Activated CD4-positive, alpha-beta T cell treated with anti-CD3 and anti-CD28 coated beads, Interleukin-2, amount 10 ng/mL, durations not matched to agents 7 days and 5 days (primary cell): ENCODE data around the gene FAM72A. TPM values are rescaled to one million over a fixed set of nuclear protein-coding genes. Genes with fewer than 3 reads are reported as not detected.
"Not testable (repeated sequence)": the region's sequence is repeated elsewhere in the genome, so short reads cannot be mapped to it uniquely, and the experiment has no call there.

Experiments
- CTCF ChIA-PET: fragments of 350-600 bp; sonication (Branson Sonifier 250); formaldehyde crosslinking; loops from one replicate; lab custom pipeline; 2021; ENCODE audit warnings: antibody characterized with exemption; lab: Charles Lee
- POLR2A ChIA-PET: fragments of 350-600 bp; sonication (Branson Sonifier 250); formaldehyde crosslinking; loops from one replicate; lab custom pipeline; 2021; ENCODE audit warnings: antibody characterized with exemption; lab: Charles Lee
- DNase-seq: peaks from one replicate; pipeline ENCODE4 v3.0.0-alpha.2; 2020
- H3K27ac Mint-ChIP-seq: one replicate; pipeline ENCODE4 v1.8.0; 2021; ENCODE audit warnings: mild to moderate bottlenecking, moderate library complexity, mixed read lengths
- H3K27me3 Mint-ChIP-seq: one replicate; pipeline ENCODE4 v1.8.0; 2021; ENCODE audit warnings: mixed read lengths
- H3K36me3 Mint-ChIP-seq: one replicate; pipeline ENCODE4 v1.8.0; 2021; ENCODE audit warnings: low read depth, mixed read lengths
- H3K4me1 Mint-ChIP-seq: one replicate; pipeline ENCODE4 v1.8.0; 2021; ENCODE audit warnings: mixed read lengths
- H3K4me3 Mint-ChIP-seq: one replicate; pipeline ENCODE4 v1.8.0; 2021; ENCODE audit warnings: mild to moderate bottlenecking, moderate library complexity, mixed read lengths
- H3K9me3 Mint-ChIP-seq: one replicate; pipeline ENCODE4 v1.8.0; 2021; ENCODE audit warnings: mixed read lengths
- total RNA-seq, 2 experiments: library from RNA; stranded (reverse); gene quantifications; one replicate each; pipeline ENCODE4 v1.2.3, GENCODE V29; 2021

FAM72A gene
- total RNA-seq, result 10 to 100 TPM; 29.6 to 34.3 TPM

- H3K9me3 Mint-ChIP-seq, POLR2A ChIA-PET, H3K27me3 Mint-ChIP-seq, CTCF ChIA-PET, H3K36me3 Mint-ChIP-seq, H3K4me1 Mint-ChIP-seq: not testable (repeated sequence)
- peak; percentile 99 for DNase-seq
- Mint-ChIP-seq H3K27ac (peak within 1 kb of the TSS; percentile 83), H3K4me3 (peak within 1 kb of the TSS; percentile 79)
Observed at GRCh38 chr1:206202789-206203363, at the start of gene FAM72A. TSS of gene FAM72A (minus strand) at chr1:206202839. CDS start at chr1:206202025, 814 bp downstream.

- H3K27me3 Mint-ChIP-seq, H3K27ac Mint-ChIP-seq, CTCF ChIA-PET, H3K36me3 Mint-ChIP-seq, DNase-seq, H3K4me1 Mint-ChIP-seq, H3K9me3 Mint-ChIP-seq, POLR2A ChIA-PET, H3K4me3 Mint-ChIP-seq: not testable (repeated sequence)
Observed at GRCh38 chr1:206250953-206251681, 48.5 kb upstream of the FAM72A start.

- DNase-seq, CTCF ChIA-PET: not testable (repeated sequence)
Observed at GRCh38 chr1:206246129-206246886, 43.7 kb upstream of the FAM72A start.

GRCh38 chr1:206245479-206245878, 42.8 kb upstream of the FAM72A start:
- H3K4me3 Mint-ChIP-seq, H3K36me3 Mint-ChIP-seq, DNase-seq, H3K4me1 Mint-ChIP-seq, CTCF ChIA-PET, H3K27ac Mint-ChIP-seq, H3K27me3 Mint-ChIP-seq, POLR2A ChIA-PET, H3K9me3 Mint-ChIP-seq: not testable (repeated sequence)

More at GRCh38 chr1:206246129-206246886, 43.7 kb upstream of the FAM72A start:
- H3K4me3 Mint-ChIP-seq, H3K36me3 Mint-ChIP-seq, H3K4me1 Mint-ChIP-seq, H3K9me3 Mint-ChIP-seq, H3K27ac Mint-ChIP-seq, H3K27me3 Mint-ChIP-seq, POLR2A ChIA-PET: not testable (repeated sequence)

- POLR2A ChIA-PET, H3K27ac Mint-ChIP-seq, H3K27me3 Mint-ChIP-seq, H3K4me1 Mint-ChIP-seq, DNase-seq, H3K4me3 Mint-ChIP-seq, H3K9me3 Mint-ChIP-seq, H3K36me3 Mint-ChIP-seq, CTCF ChIA-PET: not testable (repeated sequence)
Observed at GRCh38 chr1:206243335-206243734, 40.7 kb upstream of the FAM72A start.

GRCh38 chr1:206240288-206240687, 37.6 kb upstream of the FAM72A start:
- H3K4me3 Mint-ChIP-seq, DNase-seq, H3K27me3 Mint-ChIP-seq, H3K4me1 Mint-ChIP-seq, CTCF ChIA-PET, POLR2A ChIA-PET, H3K36me3 Mint-ChIP-seq, H3K9me3 Mint-ChIP-seq: not testable (repeated sequence)
- H3K27ac Mint-ChIP-seq, result peak overlapping the region; percentile 2

- H3K27ac Mint-ChIP-seq, CTCF ChIA-PET, H3K4me3 Mint-ChIP-seq, POLR2A ChIA-PET, DNase-seq, H3K9me3 Mint-ChIP-seq, H3K36me3 Mint-ChIP-seq, H3K4me1 Mint-ChIP-seq, H3K27me3 Mint-ChIP-seq: not testable (repeated sequence)
Observed at GRCh38 chr1:206235190-206235589, 32.6 kb upstream of the FAM72A start.

GRCh38 chr1:206234189-206234916, 31.7 kb upstream of the FAM72A start:
- DNase-seq, H3K36me3 Mint-ChIP-seq, H3K9me3 Mint-ChIP-seq, H3K27me3 Mint-ChIP-seq, CTCF ChIA-PET, H3K4me1 Mint-ChIP-seq, H3K4me3 Mint-ChIP-seq, POLR2A ChIA-PET, H3K27ac Mint-ChIP-seq: not testable (repeated sequence)

- H3K36me3 Mint-ChIP-seq, H3K9me3 Mint-ChIP-seq, H3K27me3 Mint-ChIP-seq, POLR2A ChIA-PET, CTCF ChIA-PET, H3K27ac Mint-ChIP-seq, DNase-seq, H3K4me3 Mint-ChIP-seq, H3K4me1 Mint-ChIP-seq: not testable (repeated sequence)
Observed at GRCh38 chr1:206232970-206233645, 30.5 kb upstream of the FAM72A start.

- H3K36me3 Mint-ChIP-seq, CTCF ChIA-PET, POLR2A ChIA-PET, DNase-seq, H3K9me3 Mint-ChIP-seq, H3K27ac Mint-ChIP-seq, H3K27me3 Mint-ChIP-seq, H3K4me1 Mint-ChIP-seq, H3K4me3 Mint-ChIP-seq: not testable (repeated sequence)
Observed at GRCh38 chr1:206231989-206232388, 29.4 kb upstream of the FAM72A start.

GRCh38 chr1:206229286-206229685, 26.6 kb upstream of the FAM72A start:
- POLR2A ChIA-PET, H3K27ac Mint-ChIP-seq, CTCF ChIA-PET, DNase-seq, H3K27me3 Mint-ChIP-seq, H3K4me3 Mint-ChIP-seq, H3K4me1 Mint-ChIP-seq, H3K36me3 Mint-ChIP-seq, H3K9me3 Mint-ChIP-seq: not testable (repeated sequence)

GRCh38 chr1:206226886-206227285, 24.2 kb upstream of the FAM72A start:
- H3K9me3 Mint-ChIP-seq, CTCF ChIA-PET, H3K36me3 Mint-ChIP-seq, H3K27ac Mint-ChIP-seq, H3K27me3 Mint-ChIP-seq, H3K4me3 Mint-ChIP-seq, POLR2A ChIA-PET, DNase-seq, H3K4me1 Mint-ChIP-seq: not testable (repeated sequence)
